Smooth muscle cell of the brain vasculature (primary cell): Measurements from ENCODE around the gene KANSL1L.
"Not testable (repeated sequence)": the region's sequence is repeated elsewhere in the genome, so short reads cannot be mapped to it uniquely, and the experiment has no call there.

ENCODE experiments used
- DNase-seq: peaks from one replicate; pipeline ENCODE4 v3.0.0-alpha.2; 2012; ENCODE audit warnings: low read depth, low spot score

The KANSL1L gene

DNA sequence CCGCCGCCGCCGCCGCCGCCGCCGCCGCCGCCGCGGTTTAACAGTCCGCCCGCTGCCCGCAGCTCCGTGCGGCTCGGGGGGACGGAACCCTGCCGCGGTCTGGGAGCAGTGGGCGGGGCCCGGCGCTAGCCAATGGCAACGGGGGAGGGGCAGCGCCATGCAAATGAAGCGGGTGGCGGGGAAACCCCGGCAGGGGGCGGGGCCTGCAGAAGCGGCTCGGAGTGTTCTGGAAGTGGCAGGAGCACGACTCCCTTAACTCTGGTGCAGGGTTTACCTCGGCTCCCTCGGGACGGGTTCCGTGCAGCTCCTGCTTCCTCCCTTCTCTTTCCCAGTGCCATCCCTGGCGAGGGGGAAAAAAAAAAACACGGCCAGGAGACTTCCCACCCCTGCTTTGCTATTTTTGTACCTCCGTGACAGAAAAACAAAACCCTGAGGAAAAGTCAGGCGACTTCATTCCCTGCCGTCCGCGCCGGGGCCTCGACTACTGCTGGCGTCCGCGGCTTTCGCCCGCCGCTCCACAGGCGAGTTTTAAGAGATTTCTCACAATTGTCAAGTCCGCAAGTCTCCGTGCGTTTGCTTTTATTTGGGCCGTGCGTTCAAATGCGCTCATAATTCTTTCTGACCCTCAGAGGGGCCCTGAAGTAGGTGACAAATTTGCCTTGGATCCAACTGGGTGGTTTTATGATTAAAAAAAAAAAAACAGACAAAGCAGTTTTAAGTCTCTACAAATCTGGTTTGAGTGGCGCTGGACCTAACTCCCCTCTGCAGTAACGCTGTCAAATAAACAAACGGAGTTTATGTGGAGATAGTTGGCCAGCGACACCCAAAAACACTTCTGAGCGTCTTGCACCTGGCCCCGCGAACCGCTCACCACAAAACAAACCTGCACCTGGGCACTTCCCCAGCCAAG lies at the start of gene KANSL1L:
Gene KANSL1L, minus strand, starts transcription at position 101 of the 910 bp plus-strand sequence. CDS start 16,827 bp downstream, outside the sequence.
- DNase-seq, result peak; percentile 89

DNA sequence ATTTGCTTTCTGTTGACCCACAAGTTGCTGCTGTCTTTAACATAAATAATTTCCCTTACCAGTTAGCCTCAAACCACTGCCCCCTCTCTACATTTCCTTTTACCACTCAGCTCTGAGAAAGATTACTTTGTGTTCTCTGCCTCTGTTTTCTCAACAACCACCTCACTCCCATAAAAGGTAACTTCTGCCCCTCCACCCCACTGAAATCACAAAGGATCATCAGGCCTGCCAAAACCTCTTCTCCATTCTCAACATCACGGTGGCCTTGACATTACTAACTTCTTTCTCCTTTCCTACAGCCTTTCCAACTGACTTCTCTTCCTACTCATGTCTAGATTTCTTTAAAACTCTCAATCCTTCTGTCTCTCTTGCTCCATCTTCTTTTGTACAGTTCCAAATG lies 43.9 kb upstream of the KANSL1L start:
- DNase-seq, result no peak

GRCh38 chr2:210210185-210210584 lies 39.0 kb upstream of the KANSL1L start:
- no peak for DNase-seq

DNA sequence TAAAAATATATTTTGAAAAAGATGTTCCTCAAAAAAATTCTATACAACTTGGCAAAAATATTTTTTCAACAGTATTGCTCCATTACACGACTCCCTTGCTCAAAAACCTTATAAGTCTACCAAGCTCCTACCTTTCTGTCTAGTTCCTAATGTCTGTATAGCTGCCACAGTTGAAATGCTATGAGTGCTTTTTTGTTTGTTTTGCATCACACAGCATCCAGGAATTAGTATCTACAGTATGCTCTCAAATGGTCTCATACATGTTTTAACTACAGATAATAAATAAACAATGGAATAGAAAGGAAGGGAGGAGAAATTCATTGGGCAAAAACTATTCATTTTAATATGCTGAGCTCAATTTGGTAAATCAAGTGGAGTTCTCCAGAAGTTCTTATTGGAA lies 36.7 kb upstream of the KANSL1L start:
- no peak for DNase-seq

- no peak for DNase-seq
These were observed 32.3 kb upstream of the KANSL1L start for GRCh38 chr2:210203558-210203957.

- no peak for DNase-seq
These were observed 31.9 kb upstream of the KANSL1L start for GRCh38 chr2:210203147-210203546.

DNA sequence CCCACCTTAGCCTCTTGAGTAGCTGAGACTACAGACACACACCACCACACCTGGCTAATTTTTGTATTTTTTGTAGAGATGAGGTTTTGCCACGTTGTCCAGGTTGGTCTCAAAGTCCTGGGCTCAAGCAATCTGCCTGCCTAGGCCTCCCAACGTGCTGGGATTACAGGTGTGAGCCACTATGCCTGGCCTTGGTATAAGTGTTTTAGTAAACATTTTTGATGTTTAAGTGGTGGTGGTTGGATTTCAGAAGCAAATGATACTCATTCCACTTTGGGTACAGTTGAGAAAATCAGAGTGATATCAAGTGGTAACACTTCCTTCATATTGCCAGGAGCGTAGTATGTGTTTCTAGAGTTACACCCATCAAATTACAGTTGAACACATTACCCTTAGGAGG lies 28.6 kb upstream of the KANSL1L start:
- DNase-seq, result no peak

- DNase-seq, result peak; percentile 3
These were observed 28.1 kb upstream of the KANSL1L start for GRCh38 chr2:210199186-210199765.

DNA sequence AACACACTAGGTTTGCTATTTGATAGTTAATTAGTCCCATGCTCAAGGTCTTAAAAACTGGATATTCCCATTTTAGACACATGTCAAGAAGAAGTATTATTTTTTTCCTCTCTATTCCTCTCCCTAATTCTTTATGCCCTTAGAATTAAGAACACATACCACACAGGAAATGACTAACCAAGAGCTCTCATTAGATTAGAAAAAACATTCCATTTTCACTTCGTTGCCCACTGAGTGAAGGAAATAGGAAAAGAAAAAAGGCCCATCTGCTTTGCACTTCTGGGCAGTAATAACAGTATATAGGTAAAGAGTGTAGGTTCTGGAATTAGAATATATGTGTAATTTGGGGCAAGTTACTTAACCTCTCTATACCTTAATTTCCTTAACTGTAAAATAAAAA lies 27.1 kb upstream of the KANSL1L start:
- no peak for DNase-seq

- no peak for DNase-seq
These were observed 26.5 kb upstream of the KANSL1L start for GRCh38 chr2:210197720-210198119.

- peak; percentile 12 for DNase-seq
These were observed 24.1 kb upstream of the KANSL1L start for GRCh38 chr2:210195101-210195852.

- no peak for DNase-seq
These were observed 19.1 kb upstream of the KANSL1L start for GRCh38 chr2:210190345-210190744.

DNA sequence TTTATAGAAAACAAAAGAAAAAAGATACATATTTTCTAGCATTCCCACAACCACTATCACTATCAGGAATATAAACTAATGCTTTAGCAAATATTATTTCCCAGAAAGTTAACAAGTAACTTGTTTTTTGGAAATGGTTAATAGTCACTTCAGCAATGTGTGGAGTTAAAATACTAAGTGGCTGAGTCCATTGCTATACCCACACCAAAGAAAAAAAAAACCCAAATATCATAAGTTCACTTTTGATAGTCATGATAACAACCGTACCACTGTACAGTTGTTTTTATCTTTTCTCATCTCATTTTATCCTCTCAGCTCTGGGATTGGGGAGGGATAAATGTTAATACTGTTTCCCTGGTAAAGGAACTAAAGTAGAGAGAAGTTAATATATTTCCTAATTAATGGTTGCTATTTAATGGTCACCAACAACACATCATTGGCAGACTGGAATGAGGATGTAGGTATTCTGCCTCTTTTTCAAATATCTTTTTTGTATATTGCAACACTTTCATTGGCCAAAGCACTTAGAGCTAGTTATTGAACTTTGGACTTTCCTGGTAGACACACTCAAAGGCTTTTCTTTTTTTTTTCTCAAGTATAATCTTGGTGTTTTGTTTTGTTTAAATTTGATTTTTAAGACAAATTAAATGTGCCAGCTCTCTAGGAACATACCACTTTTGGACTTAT lies 18.4 kb upstream of the KANSL1L start:
- DNase-seq, result no peak

DNA sequence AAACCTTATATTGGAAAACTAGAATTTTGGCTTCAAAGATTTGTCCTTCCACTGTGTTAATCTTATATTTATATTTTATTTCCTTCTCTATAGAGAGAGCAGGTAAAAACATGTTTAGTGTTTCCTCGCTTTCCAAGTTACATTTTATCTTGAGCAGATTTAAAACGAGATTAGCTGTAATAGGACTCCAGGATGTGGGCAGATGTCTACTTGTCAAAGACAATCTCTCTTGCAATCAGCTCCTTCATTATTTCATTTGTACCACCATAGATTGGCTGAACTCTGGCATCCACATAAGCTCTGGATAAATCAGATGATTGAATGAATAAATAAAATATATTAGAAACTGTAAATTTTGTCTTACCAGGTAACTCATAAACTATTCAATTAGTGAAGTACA lies 17.5 kb upstream of the KANSL1L start:
- no peak for DNase-seq

DNA sequence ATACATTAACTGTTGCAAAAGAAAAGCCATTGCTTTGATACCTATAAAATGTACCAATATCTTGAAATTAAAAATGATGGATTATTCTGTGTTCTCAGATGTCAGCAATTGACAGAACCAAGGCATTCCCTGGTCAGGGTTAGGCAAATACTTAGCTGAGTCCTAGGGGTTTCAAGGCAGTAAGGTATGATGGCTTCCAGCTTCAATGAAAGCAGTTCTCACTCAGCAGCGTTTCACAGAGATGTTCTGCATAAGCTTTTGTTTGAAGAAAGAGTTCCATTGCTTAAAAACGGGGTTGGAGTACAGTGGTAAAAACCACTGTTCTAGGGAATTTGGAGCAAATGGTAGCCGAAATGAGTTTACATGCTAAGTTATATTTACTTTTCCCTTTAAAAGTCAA lies 17.0 kb upstream of the KANSL1L start:
- no peak for DNase-seq

- not testable (repeated sequence) for DNase-seq
These were observed 12.7 kb upstream of the KANSL1L start for GRCh38 chr2:210183936-210184335.

DNA sequence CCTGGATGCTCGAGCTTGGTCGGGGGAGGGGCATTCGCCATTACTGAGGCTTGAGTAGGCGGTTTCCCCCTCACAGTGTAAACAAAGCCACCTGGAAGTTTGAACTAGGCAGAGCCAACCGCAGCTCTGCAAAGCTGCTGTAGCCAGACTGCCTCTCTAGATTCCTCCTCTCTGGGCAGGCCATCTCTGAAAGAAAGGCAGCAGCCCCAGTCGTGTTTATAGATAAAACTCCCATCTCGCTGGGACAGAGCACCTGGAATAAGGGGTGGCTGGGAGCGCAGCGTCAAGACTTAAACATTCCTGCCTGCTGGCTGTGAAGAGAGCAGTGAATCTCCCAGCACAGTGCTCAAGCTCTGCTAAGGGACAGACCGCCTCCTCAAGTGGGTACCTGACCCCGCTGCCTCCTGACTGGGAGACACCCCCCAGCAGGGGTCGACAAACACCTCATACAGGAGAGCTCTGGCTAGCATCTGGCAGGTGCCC lies 10.4 kb upstream of the KANSL1L start:
- not testable (repeated sequence) for DNase-seq

DNA sequence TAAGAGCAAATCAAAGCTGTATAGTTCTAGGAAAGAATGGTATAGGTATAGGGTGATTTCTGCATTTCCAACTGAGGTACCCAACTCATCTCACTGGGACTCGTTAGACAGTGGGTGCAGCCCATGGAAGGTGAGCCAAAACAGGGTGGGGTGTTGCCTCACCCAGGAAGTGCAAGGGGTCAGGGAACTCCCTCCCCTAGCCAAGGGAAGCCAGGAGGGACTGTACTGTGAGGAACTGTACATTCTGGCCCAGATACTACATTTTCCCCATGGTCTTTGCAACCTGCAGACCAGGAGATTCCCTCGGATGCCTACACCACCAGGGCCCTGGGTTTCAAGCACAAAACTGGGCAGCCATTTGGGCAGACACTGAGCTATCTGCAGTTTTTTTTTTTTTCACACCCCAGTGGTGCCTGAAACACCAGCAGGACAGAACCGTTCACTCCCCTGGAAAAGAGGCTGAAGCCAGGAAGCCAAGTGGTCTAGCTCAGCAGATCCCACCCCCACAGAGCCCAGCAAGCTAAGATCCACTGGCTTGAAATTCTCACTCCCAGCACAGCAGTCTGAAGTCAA lies 9.9 kb upstream of the KANSL1L start:
- DNase-seq, result not testable (repeated sequence)

- DNase-seq, result no peak
These were observed 9.3 kb upstream of the KANSL1L start for GRCh38 chr2:210180477-210180876.

- no peak for DNase-seq
These were observed 8.3 kb upstream of the KANSL1L start for GRCh38 chr2:210179351-210179990.

DNA sequence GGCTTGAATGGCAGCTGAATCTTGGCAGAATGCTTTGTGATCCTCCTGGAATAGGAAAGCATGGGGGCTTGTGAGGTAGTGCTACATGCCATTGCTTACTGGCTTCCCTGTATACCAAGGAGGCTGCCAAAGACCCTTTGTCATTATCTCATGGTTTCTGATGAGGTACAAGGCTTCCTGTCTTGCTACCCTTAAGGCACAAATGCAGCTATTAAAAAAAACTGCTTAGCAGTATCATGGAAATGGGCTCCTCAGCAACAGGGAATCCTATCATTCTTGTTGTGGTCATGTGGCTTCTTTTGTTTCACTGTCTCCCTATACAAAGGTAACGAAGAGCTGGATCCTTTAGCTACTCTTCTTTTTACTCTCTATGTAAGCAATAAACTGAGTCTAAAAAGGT lies 6.6 kb upstream of the KANSL1L start:
- DNase-seq, result no peak
